ENCODE measurements around the gene CREB3L1. TPM values are rescaled to one million over a fixed set of nuclear protein-coding genes. Genes with fewer than 3 reads are reported as not detected.
A peak's percentile ranks its signal among the peaks of the same experiment; 100 is the strongest.

CREB3L1 gene
- total RNA-seq, 2 donors from 2014 or later: 8.8 to 9.9 TPM

- no peak overlapping the region for H3K27ac Mint-ChIP-seq
- H3K4me1 Mint-ChIP-seq: peaks cover 30% of the 10 kb centered on the region
- Histone ChIP-seq H3K4me3 (ENCODE audit: low read length) (no peak overlapping the region), H3K27me3 (ENCODE audit: control insufficient read depth, insufficient read depth, low read length, poor library complexity, severe bottlenecking) (no peaks in the 10 kb centered on the region), H3K9me3 (ENCODE audit: control insufficient read depth, low read length) (no peaks in the 10 kb centered on the region), H3K36me3 (ENCODE audit: control insufficient read depth, insufficient read depth, low read length) (no peaks in the 10 kb centered on the region), H3K4me1 (ENCODE audit: control insufficient read depth, insufficient read depth, low read length) (peaks cover 16% of the 10 kb centered on the region), H3K9ac (ENCODE audit: extremely low read depth, low read length, poor library complexity, severe bottlenecking) (no peak overlapping the region), H3K27ac (ENCODE audit: low read depth, low read length) (no peak overlapping the region)
- TF ChIP-seq CTCF (conservative IDR thresholded peaks at IDR 0.05): no peak
- H3K36me3 Mint-ChIP-seq (ENCODE audit: low read depth): peaks cover 2% of the 10 kb centered on the region
- peaks cover 3% of the 10 kb centered on the region for H3K27me3 Mint-ChIP-seq (ENCODE audit: insufficient read depth)
- no peak for DNase-seq
- WGBS, 2 experiments (ENCODE audit: insufficient coverage in 1 of 2, insufficient read length in 1 of 2): 87 to 97% methylated on average over 1 to 5 of the region's 5 CpGs
- H3K9me3 Mint-ChIP-seq: no peaks in the 10 kb centered on the region
- no peak overlapping the region for H3K4me3 Mint-ChIP-seq
These were observed 9.3 kb downstream of the CREB3L1 start for GRCh38 chr11:46286789-46287188.

GRCh38 chr11:46288451-46288850 is 11.0 kb downstream of the CREB3L1 start:
- WGBS, 2 experiments (ENCODE audit: insufficient coverage in 1 of 2, insufficient read length in 1 of 2): 90 to 91% methylated on average over 3 to 5 of the region's 5 CpGs
- Mint-ChIP-seq H3K4me1 (peaks cover 23% of the 10 kb centered on the region), H3K4me3 (no peak overlapping the region), H3K36me3 (ENCODE audit: low read depth) (peaks cover 2% of the 10 kb centered on the region), H3K27me3 (ENCODE audit: insufficient read depth) (peaks cover 3% of the 10 kb centered on the region), H3K27ac (no peak overlapping the region), H3K9me3 (no peaks in the 10 kb centered on the region)
- H3K4me1 ChIP-seq (ENCODE audit: control insufficient read depth, insufficient read depth, low read length): peaks cover 18% of the 10 kb centered on the region
- H3K4me3 ChIP-seq (ENCODE audit: low read length): no peak overlapping the region
- H3K9ac ChIP-seq (ENCODE audit: extremely low read depth, low read length, poor library complexity, severe bottlenecking): no peak overlapping the region
- no peak for DNase-seq
- no peak for TF ChIP-seq CTCF (conservative IDR thresholded peaks at IDR 0.05)
- H3K36me3 ChIP-seq (ENCODE audit: control insufficient read depth, insufficient read depth, low read length): no peaks in the 10 kb centered on the region
- H3K9me3 ChIP-seq (ENCODE audit: control insufficient read depth, low read length): no peaks in the 10 kb centered on the region
- H3K27ac ChIP-seq (ENCODE audit: low read depth, low read length): no peak overlapping the region
- no peaks in the 10 kb centered on the region for H3K27me3 ChIP-seq (ENCODE audit: control insufficient read depth, insufficient read depth, low read length, poor library complexity, severe bottlenecking)

GRCh38 chr11:46290011-46290410 is 12.5 kb downstream of the CREB3L1 start:
- Histone ChIP-seq H3K9ac (ENCODE audit: extremely low read depth, low read length, poor library complexity, severe bottlenecking) (no peak overlapping the region), H3K4me1 (ENCODE audit: control insufficient read depth, insufficient read depth, low read length) (peaks cover 18% of the 10 kb centered on the region), H3K27me3 (ENCODE audit: control insufficient read depth, insufficient read depth, low read length, poor library complexity, severe bottlenecking) (no peaks in the 10 kb centered on the region), H3K4me3 (ENCODE audit: low read length) (no peak overlapping the region), H3K27ac (ENCODE audit: low read depth, low read length) (no peak overlapping the region), H3K36me3 (ENCODE audit: control insufficient read depth, insufficient read depth, low read length) (no peaks in the 10 kb centered on the region), H3K9me3 (ENCODE audit: control insufficient read depth, low read length) (no peaks in the 10 kb centered on the region)
- TF ChIP-seq CTCF (conservative IDR thresholded peaks at IDR 0.05): no peak
- Mint-ChIP-seq H3K27me3 (ENCODE audit: insufficient read depth) (no peaks in the 10 kb centered on the region), H3K36me3 (ENCODE audit: low read depth) (no peaks in the 10 kb centered on the region), H3K27ac (peak overlapping the region; percentile 82), H3K4me1 (peaks cover 28% of the 10 kb centered on the region), H3K9me3 (no peaks in the 10 kb centered on the region), H3K4me3 (no peak overlapping the region)
- no peak for DNase-seq
- WGBS, 2 experiments (ENCODE audit: insufficient coverage in 1 of 2, insufficient read length in 1 of 2): 90 to 92% methylated on average over 2 of the region's 2 CpGs

Measured in endodermal cell (in vitro differentiated cells).